NB4 (cell line): ENCODE results near the gene RNF212.

Source experiments
- MYC ChIP-seq: IDR thresholded peaks from 2 replicates; pipeline ENCODE4 v1.6.1; 2011; ENCODE audit warnings: low read depth, low read length
- POLR2A ChIP-seq: IDR thresholded peaks from 2 replicates; pipeline ENCODE4 v1.6.1; 2011; ENCODE audit warnings: mild to moderate bottlenecking; ENCODE audit not compliant: insufficient read length; ENCODE audit errors: extremely low read depth
- TF ChIP-seq, protein P1 (sequence below): IDR thresholded peaks from one replicate; pipeline ENCODE4 v1.5.1; 2012; ENCODE audit warnings: low read depth, low read length
- TF ChIP-seq, protein P2 (sequence below): IDR thresholded peaks from 2 replicates; pipeline ENCODE4 v1.6.1; 2011; ENCODE audit warnings: low read depth, low read length

DNA sequence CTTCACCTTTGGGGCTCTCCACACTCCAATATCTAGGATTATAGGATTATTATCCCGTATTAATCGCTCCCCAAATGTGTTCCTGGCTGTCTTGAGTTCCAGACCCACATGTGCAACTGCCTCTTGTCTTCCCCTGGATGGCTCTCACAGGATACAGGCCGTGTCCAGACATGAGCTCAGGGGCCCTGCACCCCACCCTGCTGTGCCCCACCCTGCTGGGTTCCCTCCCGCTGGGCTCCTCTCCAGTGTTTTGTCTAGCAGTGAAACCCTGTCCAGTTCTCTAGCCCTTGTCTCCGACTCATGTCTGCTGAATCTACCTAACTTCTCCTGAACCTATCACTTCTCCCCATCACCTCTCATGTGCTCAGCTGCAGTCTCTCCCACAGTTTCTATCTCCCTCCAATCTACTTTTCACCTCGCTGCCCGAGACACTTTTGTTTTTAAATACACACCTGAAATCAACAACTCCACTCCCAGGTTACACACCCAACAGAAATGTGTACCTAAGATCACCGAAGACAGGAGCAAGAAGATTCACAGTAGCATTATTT, 2.0 kb downstream of the RNF212 start:
- TF ChIP-seq, protein P1, sequence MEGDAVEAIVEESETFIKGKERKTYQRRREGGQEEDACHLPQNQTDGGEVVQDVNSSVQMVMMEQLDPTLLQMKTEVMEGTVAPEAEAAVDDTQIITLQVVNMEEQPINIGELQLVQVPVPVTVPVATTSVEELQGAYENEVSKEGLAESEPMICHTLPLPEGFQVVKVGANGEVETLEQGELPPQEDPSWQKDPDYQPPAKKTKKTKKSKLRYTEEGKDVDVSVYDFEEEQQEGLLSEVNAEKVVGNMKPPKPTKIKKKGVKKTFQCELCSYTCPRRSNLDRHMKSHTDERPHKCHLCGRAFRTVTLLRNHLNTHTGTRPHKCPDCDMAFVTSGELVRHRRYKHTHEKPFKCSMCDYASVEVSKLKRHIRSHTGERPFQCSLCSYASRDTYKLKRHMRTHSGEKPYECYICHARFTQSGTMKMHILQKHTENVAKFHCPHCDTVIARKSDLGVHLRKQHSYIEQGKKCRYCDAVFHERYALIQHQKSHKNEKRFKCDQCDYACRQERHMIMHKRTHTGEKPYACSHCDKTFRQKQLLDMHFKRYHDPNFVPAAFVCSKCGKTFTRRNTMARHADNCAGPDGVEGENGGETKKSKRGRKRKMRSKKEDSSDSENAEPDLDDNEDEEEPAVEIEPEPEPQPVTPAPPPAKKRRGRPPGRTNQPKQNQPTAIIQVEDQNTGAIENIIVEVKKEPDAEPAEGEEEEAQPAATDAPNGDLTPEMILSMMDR: no peak
- TF ChIP-seq POLR2A (no peak), MYC (no peak)
- TF ChIP-seq, protein P2, sequence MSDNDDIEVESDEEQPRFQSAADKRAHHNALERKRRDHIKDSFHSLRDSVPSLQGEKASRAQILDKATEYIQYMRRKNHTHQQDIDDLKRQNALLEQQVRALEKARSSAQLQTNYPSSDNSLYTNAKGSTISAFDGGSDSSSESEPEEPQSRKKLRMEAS: no peak
